HL-60/S4 (cell line): Measurements from ENCODE around the gene KCTD12.

Source experiments
- in situ Hi-C: fragments of 300-500 bp; cut with MboI; formaldehyde crosslinking; loops from 2 replicates; pipeline ENCODE4 v1.14.3; 2022; ENCODE audit warnings: low sequenced_read_pairs

The KCTD12 gene

DNA sequence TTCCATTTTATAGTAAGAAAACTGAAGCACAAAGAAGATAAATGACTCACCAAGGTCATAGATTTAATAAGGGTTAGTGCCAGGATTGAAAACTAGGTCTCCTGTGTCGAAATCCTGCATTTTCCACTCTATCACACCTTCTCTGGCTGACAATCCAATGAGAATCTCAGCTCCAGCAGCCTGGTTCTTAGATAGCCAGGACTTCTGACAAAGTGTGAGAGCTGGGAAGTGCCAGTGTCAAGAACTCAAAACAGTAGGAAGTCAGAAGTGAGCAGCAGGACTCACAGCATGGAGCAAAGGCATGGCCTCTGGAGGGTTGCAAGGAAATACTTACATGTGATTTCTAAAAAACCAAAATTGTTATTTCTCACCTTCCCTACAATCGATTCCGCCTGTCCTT is 24.3 kb downstream of the KCTD12 start:
- in situ Hi-C loops, result no loop called here

DNA sequence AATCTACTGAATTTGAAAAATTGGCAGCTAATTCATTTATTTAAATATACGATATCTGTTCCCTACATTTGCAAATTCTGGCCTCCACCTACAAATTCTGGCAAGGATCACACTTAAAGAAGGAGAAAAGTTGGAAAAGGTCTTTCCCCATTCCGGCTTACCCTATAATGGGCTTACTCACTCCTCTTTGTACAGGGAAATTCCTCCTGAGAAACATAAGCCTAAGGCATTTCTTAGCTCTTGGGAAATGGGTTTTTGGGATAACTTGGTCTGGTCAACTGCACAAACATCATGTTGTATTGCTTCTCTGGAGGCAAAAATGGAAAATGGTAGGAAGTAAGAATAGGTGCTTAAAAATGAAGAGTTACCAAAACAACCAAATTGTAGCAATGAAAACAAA is 25.5 kb downstream of the KCTD12 start:
- in situ Hi-C loops, result no loop called here

DNA sequence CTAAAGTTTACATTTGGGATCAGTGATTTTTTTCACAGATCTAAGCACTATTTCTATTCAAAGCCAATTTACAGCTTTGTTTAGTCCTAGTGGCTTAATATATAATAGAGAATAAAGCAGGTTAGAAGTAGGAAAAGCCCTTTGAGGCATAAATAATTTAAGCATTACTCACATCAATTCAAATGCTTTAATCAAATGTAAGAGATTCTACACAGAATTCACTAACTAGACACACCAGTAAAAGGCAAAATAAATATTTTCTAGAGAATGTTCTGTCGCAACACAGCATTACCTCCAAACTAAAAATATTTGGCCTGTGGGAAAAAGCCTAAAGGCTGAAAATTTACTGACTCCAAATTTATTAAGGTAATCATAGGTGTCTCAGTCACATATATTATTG is 31.3 kb downstream of the KCTD12 start:
- in situ Hi-C loops, result no loop called here

DNA sequence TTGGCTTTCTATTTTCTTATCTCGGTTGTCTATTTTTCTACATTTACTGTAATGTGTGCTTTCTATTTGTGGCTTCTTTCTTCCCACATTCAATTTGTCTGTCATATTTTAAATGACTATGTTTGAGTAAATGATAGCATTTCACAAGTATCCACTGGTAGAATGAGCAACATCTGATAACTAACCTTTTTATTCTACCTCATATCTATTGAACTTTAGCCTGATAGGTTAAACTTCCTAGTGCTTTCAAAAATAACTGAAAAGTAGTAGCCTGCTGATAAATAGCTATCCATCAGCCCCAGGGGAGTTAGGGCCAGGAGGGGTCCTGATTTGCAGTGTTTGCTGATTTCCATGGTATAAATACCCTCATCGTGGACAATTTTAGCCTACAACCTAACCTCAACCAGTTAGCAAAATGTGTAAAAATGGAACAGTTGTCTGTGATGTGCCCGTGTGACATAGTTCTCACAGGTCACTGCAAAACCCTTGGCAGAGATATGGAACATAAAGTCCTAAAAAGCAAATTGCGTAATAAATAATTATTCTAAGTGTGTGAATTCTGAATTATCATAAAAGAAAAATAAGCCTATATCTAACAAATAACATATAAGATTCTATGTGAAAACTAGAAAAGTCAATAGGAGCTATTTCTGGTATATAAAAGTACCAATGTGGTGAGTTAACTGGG is 32.1 kb downstream of the KCTD12 start:
- in situ Hi-C loops, result no loop called here

DNA sequence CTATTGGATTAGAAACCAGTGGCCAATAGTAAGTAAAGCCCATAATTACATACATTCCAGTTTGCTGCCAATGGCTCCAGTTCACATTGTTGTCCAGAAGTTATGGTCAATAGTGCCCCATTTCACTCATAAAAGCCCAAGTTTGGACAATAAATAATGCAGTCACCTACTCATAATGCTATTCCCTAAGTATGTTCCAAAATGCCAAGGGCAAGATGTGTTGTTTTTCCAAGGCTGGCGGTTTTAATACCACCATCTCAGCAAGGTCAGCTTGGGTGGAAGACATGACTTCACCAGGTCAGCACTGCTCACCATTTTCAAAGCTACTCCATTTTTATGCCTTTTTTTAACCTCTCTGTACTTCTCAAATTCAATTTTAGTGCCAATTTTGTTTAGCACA is 32.7 kb downstream of the KCTD12 start:
- in situ Hi-C loops, result no loop called here

DNA sequence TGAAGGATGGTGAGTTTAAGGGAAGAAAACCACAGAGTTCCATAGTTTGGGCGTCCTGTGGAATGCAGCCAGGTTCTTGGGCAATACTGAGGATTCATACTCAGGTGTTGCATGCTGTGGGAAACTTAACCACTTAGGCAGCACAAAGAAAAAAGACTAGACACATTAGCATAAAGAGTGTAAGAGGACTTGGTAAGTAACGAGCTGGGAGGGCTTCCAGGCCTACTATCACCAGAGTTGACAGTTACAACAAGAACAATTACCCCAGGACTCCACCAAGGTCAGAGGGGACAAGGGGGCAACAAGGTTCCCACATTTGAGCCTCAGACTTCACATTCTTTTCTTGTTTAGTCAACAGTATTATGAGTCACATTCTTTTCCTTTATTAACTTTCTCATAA is 33.2 kb downstream of the KCTD12 start:
- in situ Hi-C loops, result no loop called here

DNA sequence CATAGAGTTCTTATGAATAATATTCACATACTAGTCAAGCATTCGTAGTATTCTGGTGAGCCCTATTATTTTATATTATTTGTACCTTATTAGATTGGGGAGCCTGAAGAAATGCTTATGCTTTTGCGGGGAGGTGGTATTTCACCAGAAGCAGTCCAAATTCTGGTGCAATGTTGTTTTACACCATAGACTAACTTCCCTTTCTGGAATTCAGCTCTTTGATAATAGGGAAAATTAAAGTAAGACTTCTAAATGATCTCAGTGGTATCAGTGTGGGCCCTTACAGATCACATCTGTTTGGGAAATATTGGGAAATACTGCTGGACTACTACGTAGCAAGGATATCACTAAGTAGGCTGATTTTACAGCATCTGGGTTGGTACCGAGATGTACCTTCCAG is 34.2 kb downstream of the KCTD12 start:
- in situ Hi-C loops, result no loop called here

DNA sequence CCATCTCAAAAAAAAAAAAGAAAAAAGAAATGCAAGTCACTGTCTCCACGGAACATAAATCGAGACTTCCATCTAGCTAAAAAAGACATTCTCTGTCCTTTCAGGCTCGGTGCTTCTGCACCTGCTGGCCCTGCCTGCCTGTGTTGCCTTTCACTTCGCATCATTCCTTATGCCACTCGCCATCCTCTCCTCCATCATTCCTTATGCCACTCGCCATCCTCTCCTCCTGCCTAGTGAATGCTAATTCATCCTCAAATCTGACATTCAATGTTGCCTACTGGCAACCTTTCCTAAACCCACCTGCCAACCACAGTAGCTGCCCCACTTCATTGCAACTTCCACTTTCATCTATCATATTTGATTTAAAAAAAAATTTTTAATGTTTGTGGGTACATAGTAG is 36.7 kb downstream of the KCTD12 start:
- in situ Hi-C loops, result no loop called here

DNA sequence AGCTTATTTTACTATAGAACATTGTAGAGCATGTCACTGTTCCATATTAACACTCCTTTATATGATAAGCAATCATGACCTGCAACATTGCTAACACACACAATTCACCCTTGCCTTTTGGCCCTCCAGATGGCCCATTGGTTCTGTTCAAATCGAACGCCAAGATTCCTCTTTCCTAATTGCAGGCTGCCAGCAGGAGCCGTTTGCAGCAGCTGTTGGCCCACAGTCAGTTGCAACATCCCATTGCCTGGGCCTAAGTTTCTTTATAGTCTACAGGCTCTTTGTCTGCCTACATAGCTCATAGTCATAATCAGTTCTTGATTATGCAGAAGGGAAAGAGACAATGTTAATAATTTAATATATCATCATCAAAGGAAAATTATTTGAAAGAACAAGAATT is 37.6 kb downstream of the KCTD12 start:
- in situ Hi-C loops, result no loop called here

DNA sequence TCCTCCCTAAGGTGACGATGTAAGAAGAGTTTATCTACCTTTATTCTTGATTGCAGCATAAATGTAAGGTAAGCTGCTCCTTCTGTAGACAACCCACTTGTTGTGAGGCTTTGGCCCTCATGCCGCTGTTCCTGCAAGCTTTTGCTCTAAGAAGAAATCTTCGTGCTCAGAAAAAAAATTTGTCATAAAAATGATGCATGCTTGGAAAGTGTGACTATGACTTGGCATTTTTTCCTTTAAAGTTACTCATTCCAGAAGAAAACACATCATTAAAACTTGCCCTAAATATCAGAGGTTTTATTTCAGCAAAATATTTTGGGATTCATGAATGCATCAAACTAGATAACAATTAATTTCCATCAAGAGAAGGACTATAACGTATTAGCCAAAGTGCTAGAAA is 39.8 kb downstream of the KCTD12 start:
- in situ Hi-C loops, result no loop called here

DNA sequence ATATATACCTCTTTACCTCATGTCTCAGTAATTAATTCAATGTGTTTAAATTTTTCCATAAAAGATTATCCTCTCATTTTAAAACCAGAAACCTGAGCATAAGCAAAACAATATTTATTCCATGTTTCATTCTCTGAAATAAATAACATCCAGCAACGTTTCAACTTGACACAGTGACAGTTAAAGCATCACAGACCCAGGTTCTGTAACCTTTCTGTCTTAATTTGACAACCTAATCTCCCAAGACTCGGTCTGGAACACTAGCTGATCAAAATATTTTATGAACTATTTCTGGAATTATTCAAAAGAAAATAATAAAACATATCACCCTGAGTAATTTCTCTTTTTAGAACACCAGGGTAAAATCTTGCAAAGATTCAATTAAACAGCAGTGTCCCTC is 40.3 kb downstream of the KCTD12 start:
- in situ Hi-C loops, result no loop called here

DNA sequence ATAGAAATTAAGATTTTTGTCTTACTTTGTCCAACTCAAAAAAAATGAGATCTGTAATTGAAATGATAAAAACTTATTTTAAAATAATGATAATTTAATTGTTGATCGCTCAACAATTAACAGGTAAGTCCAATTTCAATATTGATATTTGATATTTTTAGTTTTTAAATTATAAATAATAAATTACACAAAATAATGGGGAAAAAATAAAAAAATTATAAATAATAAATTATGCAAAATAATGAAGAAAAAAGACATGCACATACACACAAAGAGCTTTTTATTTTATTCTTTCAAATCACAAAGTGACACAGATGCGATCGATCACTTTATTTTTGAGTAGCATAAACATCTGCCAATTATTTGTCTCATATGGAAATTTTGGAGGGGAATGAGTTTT is 40.8 kb downstream of the KCTD12 start:
- in situ Hi-C loops, result no loop called here

DNA sequence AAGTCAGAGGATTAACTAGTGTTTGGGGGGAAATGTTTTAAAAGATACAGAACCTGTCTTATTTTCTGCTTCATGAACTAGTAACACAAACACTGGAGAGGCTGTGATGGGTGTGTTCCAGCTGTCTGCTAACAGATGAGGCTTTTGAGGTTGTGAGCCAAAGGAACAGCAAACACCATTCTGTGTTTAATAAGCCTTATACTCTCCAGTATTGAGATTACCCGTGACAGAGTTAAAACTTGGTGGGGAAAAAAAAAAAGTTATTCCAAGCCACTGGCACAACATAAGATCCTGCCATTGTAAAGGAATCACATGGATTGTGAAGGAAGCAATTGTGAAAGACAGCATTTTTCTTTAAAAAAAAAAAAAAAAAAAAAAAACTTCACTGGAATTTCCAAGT is 48.4 kb downstream of the KCTD12 start:
- in situ Hi-C loops, result no loop called here

DNA sequence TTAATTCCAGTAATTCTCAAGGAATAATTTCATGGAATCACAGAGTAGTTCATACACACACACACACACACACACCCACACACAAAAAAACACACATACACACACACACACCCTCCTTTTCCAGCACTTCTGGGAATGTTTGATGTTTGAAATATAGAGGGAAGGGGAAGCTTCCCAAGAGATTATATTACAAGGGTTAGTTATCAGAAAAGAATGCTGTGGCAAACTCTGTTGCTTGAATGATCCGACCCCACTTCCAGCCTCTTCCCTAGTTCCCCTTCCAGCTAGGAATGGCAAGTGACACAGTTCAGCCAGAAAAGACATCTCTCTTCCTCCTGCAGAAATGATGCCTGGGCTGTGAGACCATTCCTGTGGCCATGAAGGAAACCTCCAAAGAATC is 49.9 kb downstream of the KCTD12 start:
- in situ Hi-C loops, result no loop called here

DNA sequence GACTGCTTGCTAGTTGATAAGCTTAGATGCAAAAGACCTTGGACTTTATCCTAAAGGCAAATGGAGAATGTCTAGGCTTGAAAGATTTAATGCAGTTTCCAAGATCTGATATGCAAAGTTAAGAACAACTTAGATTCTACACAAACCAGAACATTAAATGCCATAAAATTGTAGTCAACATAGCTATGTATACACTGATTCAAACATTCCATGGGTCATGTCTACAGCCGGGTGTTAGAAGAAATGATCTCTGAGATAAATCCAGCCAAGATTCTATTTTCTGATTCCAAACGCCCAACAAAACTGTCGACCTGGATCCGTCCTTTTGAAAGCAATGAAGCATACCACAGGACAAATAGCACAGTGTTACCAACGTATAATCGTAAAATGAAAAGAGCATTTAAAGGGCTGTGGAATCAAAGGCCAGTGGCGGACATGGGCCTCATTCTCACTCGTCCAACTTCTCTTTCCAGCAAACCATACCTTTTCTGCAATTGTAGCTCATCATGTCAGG is 52.7 kb downstream of the KCTD12 start:
- in situ Hi-C loops, result no loop called here

DNA sequence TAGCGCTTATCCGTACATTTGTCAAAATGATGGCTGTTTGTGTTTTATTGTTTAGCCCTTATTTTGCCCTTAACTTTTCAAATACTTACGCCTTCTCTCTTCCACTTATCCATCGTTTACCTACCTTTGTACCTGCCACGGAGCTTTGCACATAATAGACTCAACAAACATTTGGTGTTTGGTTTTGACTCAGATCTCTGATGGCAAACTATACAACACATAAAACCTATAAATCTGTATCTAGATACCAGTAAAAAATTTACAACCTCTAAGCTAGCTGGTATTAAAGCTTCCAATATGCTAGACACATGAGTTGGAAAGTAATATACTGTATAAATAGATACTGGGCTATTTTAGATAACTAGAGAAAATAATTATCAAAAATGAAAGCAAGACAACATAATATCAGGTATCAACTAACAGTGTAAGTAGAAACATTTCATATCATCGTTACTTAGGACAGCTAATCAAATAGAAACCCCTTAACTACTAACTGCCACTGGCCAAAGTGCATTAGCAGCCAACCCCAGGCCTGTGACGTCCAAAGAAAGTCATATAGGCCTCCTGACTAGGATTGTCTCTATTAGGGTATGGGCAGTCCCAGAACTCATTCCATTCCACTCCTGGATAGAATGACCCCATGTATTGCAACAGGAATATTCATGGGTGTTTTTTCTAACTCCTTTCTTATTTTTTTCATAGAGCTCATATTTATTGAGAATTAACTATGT is 53.8 kb downstream of the KCTD12 start:
- in situ Hi-C loops, result no loop called here

DNA sequence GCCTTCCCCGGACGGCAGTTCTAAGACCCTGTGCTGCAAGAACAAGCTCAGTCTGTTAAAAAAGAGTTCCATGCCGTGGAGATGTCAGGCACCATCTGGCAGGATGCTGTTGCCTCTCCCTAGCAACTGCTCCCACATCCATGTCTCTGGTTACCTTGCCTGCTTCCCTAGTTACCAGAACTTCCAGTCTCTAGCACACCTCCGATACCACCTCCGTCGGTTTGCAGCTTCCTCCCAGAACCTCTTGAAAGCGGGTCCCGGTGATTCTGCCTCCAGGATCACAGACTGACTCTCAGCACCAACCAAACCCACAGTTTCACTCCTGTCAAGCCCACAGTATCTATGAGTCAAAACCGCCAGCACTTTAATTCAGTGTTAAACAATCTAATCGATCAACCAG is 55.4 kb downstream of the KCTD12 start:
- in situ Hi-C loops, result no loop called here
